Hepatocyte (in vitro differentiated cells): Measurements from ENCODE around the gene AUTS2.

Experiments used
- CTCF ChIP-seq: fragments of 200-600 bp; sonication (generic); IDR thresholded peaks from 2 replicates; pipeline ENCODE4 v1.5.1; 2016; ENCODE audit warnings: antibody characterized with exemption, mild to moderate bottlenecking; ENCODE audit not compliant: poor library complexity
- EZH2 ChIP-seq: fragments of 200-600 bp; sonication (generic); IDR thresholded peaks from 2 replicates; pipeline ENCODE4 v1.6.1; 2016; ENCODE audit warnings: antibody characterized with exemption, mild to moderate bottlenecking, borderline replicate concordance
- EZH2phosphoT487 ChIP-seq: fragments of 200-600 bp; sonication (generic); IDR thresholded peaks from one replicate; pipeline ENCODE4 v1.6.1; 2018; ENCODE audit warnings: antibody characterized with exemption, mild to moderate bottlenecking, low read depth, moderate library complexity; ENCODE audit not compliant: unreplicated experiment, severe bottlenecking

GRCh38 chr7:70171369-70171920 is 573.2 kb downstream of the AUTS2 start:
- TF ChIP-seq CTCF (no peak), EZH2phosphoT487 (no peak), EZH2 (no peak)
